Stimulated activated CD4-positive, alpha-beta T cell treated with anti-CD3 and anti-CD28 coated beads, TNF-alpha, amount 100 ng/mL, for 4 hours (primary cell): ENCODE data around the gene ABLIM2.
"Not testable (repeated sequence)": the region's sequence is repeated elsewhere in the genome, so short reads cannot be mapped to it uniquely, and the experiment has no call there.

ENCODE experiments used
- DNase-seq, 3 experiments: peaks; one replicate each; pipeline ENCODE4 v3.0.0-alpha.2; 2020; ENCODE audit warnings: low read depth in 3 of 3

Gene ABLIM2

GRCh38 chr4:7962609-7963508, 195.8 kb downstream of the ABLIM2 start:
- DNase-seq, result no peak

GRCh38 chr4:7960790-7961655, 197.6 kb downstream of the ABLIM2 start:
- peak in 2 of 3 experiments; percentile 32 to 38 for DNase-seq

GRCh38 chr4:7960017-7960789, 198.4 kb downstream of the ABLIM2 start:
- DNase-seq, result no peak

- no peak for DNase-seq
Measured at GRCh38 chr4:7959078-7959477, 199.5 kb downstream of the ABLIM2 start.

- no peak for DNase-seq
Measured at GRCh38 chr4:7956934-7957656, 201.5 kb downstream of the ABLIM2 start.

GRCh38 chr4:7956270-7956808, 202.3 kb downstream of the ABLIM2 start:
- DNase-seq, result no peak

- DNase-seq, result no peak
Measured at GRCh38 chr4:7955393-7955792, 203.2 kb downstream of the ABLIM2 start.

- no peak for DNase-seq
Measured at GRCh38 chr4:7952615-7953014, 206.0 kb downstream of the ABLIM2 start.

- no peak for DNase-seq
Measured at GRCh38 chr4:7950301-7951092, 208.1 kb downstream of the ABLIM2 start.

GRCh38 chr4:7949759-7950158, 208.9 kb downstream of the ABLIM2 start:
- DNase-seq, result no peak

- DNase-seq, result no peak
Measured at GRCh38 chr4:7947927-7948326, 210.7 kb downstream of the ABLIM2 start.

- no peak for DNase-seq
Measured at GRCh38 chr4:7945709-7946380, 212.8 kb downstream of the ABLIM2 start.

GRCh38 chr4:7944599-7945220, 213.9 kb downstream of the ABLIM2 start:
- DNase-seq, result no peak

- DNase-seq, result not testable (repeated sequence)
Measured at GRCh38 chr4:7943688-7944087, 214.9 kb downstream of the ABLIM2 start.

GRCh38 chr4:7943211-7943610, 215.4 kb downstream of the ABLIM2 start:
- no peak for DNase-seq

- no peak for DNase-seq
Measured at GRCh38 chr4:7941965-7942496, 216.6 kb downstream of the ABLIM2 start.

GRCh38 chr4:7941111-7941964, 217.3 kb downstream of the ABLIM2 start:
- no peak for DNase-seq
